K562 (cell line): ENCODE results near the gene PTH2. TPM values are rescaled to one million over a fixed set of nuclear protein-coding genes. Genes with fewer than 3 reads are reported as not detected.

ENCODE experiments used
- BCOR ChIP-seq: fragments of 450-650 bp; IDR thresholded peaks from 2 replicates; pipeline ENCODE4 v1.6.1; 2016
- BRD9 ChIP-seq: fragments of 450-650 bp; IDR thresholded peaks from 2 replicates; pipeline ENCODE4 v1.6.1; 2018; ENCODE audit warnings: low read depth; ENCODE audit not compliant: partially characterized antibody
- CSDE1 ChIP-seq, 2 experiments: fragments of 450-650 bp; IDR thresholded peaks; 2 replicates each; pipeline ENCODE4 v1.6.1; 2016; ENCODE audit warnings: mild to moderate bottlenecking in 1 of 2
- ETV1 ChIP-seq: fragments of 450-650 bp; conservative IDR thresholded peaks from 2 replicates; pipeline ENCODE4 v1.6.1; 2016; ENCODE audit warnings: missing genetic modification characterization, control low read depth, low read depth, missing compliant biosample characterization
- FOXK1 ChIP-seq: sonication (generic); formaldehyde crosslinking; IDR thresholded peaks from 2 replicates; pipeline ENCODE4 v1.8.0; 2022; ENCODE audit warnings: missing genetic modification reagents, mild to moderate bottlenecking, borderline replicate concordance
- HLTF ChIP-seq: fragments of 450-650 bp; IDR thresholded peaks from 2 replicates; pipeline ENCODE4 v1.6.1; 2016
- JUN ChIP-seq, 2 experiments: sonication (generic) in 1 of 2; formaldehyde crosslinking in 1 of 2; IDR thresholded peaks; 2 replicates each; pipeline versions ENCODE4 v1.6.1 to v1.8.0; 2012 to 2022; ENCODE audit warnings: borderline replicate concordance in 2 of 2, mild to moderate bottlenecking in 2 of 2, improper control_type of control experiment in 1 of 2, low read depth in 1 of 2, low read length in 1 of 2, missing genetic modification reagents in 1 of 2
- KDM1A ChIP-seq, 2 experiments: fragments of 450-650 bp; IDR thresholded peaks; 2 replicates each; pipeline ENCODE4 v1.6.1; 2016; ENCODE audit warnings: mild to moderate bottlenecking in 2 of 2
- L3MBTL2 ChIP-seq: fragments of 450-650 bp; IDR thresholded peaks from 2 replicates; pipeline ENCODE4 v1.6.1; 2016; ENCODE audit warnings: mild to moderate bottlenecking, moderate library complexity
- LARP7 ChIP-seq: fragments of 450-650 bp; IDR thresholded peaks from 2 replicates; pipeline ENCODE4 v1.6.1; 2016
- NCOA1 ChIP-seq: fragments of 450-650 bp; IDR thresholded peaks from 2 replicates; pipeline ENCODE4 v1.6.1; 2016; ENCODE audit warnings: low read depth
- NCOA4 ChIP-seq: fragments of 450-650 bp; IDR thresholded peaks from 2 replicates; pipeline ENCODE4 v1.6.1; 2018; ENCODE audit warnings: mild to moderate bottlenecking; ENCODE audit not compliant: partially characterized antibody
- OTX1 ChIP-seq: fragments of 450-650 bp; formaldehyde crosslinking; IDR thresholded peaks from 2 replicates; pipeline ENCODE4 v1.4.0; 2022; ENCODE audit warnings: mild to moderate bottlenecking
- PPARD ChIP-seq: fragments of 250-450 bp; sonication (Bioruptor Pico); IDR thresholded peaks from 2 replicates; pipeline ENCODE4 v1.8.0; 2022; ENCODE audit warnings: inconsistent platforms, mild to moderate bottlenecking, moderate library complexity
- RFX1 ChIP-seq: fragments of 450-650 bp; IDR thresholded peaks from 2 replicates; pipeline ENCODE4 v1.6.1; 2016; ENCODE audit warnings: mild to moderate bottlenecking, moderate library complexity
- SMARCA4 ChIP-seq: fragments of 450-650 bp; IDR thresholded peaks from 2 replicates; pipeline ENCODE4 v1.6.1; 2016
- TCFL5 ChIP-seq: fragments of 250-450 bp; sonication (Bioruptor Pico); conservative IDR thresholded peaks from 2 replicates; pipeline ENCODE4 v1.6.1; 2021; ENCODE audit warnings: mild to moderate bottlenecking, moderate library complexity, matching md5 sums
- polyA plus RNA-seq, 8 experiments: library from polyadenylated mRNA; depleted of rRNA in 4 of 8; stranded (reverse) in 5 of 8; unstranded in 3 of 8; fragments of >200 nt; fragmentation: Nextera tagmentation in 2 of 8; fragmentation: Illumina TruSeq in 1 of 8; extraction: Ambion mirVana in 2 of 8; extraction: Trizol in 1 of 8; gene quantifications; 2 replicates each; pipeline versions ENCODE4 v1.2.1 to v1.2.3, GENCODE V29; 2011 to 2014; ENCODE audit warnings: inconsistent platforms in 1 of 8, missing spikeins in 1 of 8
- total RNA-seq, 7 experiments: library from RNA; depleted of rRNA in 6 of 7; stranded (reverse); fragments of >200 nt in 6 of 7; fragmentation: Illumina TruSeq in 2 of 7; extraction: Trizol in 2 of 7; gene quantifications; 2 replicates each; pipeline versions ENCODE4 v1.2.1 to v1.2.3, GENCODE V29; 2011 to 2021; ENCODE audit warnings: low replicate concordance in 1 of 7
- TF ChIP-seq, protein P1 (sequence below): fragments of 450-650 bp; formaldehyde crosslinking; IDR thresholded peaks from 2 replicates; pipeline ENCODE4 v1.4.0; 2020; ENCODE audit warnings: mild to moderate bottlenecking, moderate library complexity
- TF ChIP-seq, protein P2 (sequence below): fragments of 450-650 bp; IDR thresholded peaks from 2 replicates; pipeline ENCODE4 v1.6.1; 2016
- TF ChIP-seq, protein P3 (sequence below), 2 experiments: fragments of 450-650 bp in 1 of 2; sonication (generic) in 1 of 2; formaldehyde crosslinking in 1 of 2; IDR thresholded peaks in 1 of 2; conservative IDR thresholded peaks in 1 of 2; 2 replicates each; pipeline versions ENCODE4 v1.6.1 to v1.8.1; 2016 to 2023; ENCODE audit warnings: mild to moderate bottlenecking in 2 of 2, moderate library complexity in 2 of 2, inconsistent platforms in 1 of 2, missing genetic modification reagents in 1 of 2
- TF ChIP-seq, protein P4 (sequence below): IDR thresholded peaks from 2 replicates; pipeline ENCODE4 v1.6.1; 2016; ENCODE audit warnings: missing genetic modification characterization, missing compliant biosample characterization
- TF ChIP-seq, protein P5 (sequence below): IDR thresholded peaks from 3 replicates; pipeline ENCODE4 v1.6.1; 2011; ENCODE audit warnings: borderline replicate concordance, mild to moderate bottlenecking; ENCODE audit not compliant: insufficient read length, insufficient read depth

Gene PTH2
- total and polyA plus RNA-seq, 9 of the 15 experiments (the other 6 are each of a cell fraction or from before 2014, with no cell fraction given), result 1.3 TPM; not detected in 8

DNA sequence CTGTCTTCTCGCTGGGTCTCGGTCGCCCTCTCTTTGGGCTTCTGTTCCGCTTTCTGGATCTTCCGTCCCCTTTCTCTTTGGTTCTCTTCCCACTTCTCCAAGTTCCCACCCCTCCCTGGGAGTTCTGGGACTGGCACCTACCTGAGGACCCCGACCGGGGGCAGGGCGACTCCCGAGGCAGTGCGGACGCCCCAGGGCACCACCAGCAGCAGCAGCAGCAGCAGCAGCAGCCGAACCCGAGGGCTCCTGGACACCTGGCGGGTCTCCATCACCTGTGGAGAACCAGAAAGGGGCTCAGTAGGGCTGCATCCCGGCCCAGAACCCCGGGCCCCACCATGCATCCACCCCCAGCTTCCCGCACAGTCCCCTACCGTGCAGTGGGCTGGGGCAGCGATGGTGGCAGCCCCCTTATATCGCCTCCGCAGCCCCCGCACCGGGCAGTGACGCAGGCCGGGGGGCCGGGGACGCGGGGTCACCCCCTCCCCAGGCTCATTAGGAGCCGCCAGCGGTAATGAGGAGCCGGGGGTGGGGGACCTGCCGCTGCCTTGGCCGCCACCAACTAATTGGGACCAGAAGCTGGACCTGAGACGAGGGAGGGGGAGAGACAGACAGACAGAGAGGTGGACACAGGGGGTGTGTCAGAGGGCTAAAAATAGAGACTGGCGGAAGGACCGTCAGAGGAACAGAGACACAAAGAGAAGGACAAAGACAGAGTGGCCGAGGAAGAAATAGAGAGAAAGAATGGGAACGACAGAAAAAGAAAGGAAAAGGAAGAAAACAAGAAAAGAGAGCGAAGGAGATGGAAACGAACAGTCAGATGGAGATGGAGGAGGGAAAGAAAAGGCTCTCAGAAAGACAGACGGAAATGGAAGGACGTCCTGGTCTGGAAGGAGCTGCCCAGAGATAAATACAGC, at the start of gene PTH2 (continued):
- TF ChIP-seq, protein P1, sequence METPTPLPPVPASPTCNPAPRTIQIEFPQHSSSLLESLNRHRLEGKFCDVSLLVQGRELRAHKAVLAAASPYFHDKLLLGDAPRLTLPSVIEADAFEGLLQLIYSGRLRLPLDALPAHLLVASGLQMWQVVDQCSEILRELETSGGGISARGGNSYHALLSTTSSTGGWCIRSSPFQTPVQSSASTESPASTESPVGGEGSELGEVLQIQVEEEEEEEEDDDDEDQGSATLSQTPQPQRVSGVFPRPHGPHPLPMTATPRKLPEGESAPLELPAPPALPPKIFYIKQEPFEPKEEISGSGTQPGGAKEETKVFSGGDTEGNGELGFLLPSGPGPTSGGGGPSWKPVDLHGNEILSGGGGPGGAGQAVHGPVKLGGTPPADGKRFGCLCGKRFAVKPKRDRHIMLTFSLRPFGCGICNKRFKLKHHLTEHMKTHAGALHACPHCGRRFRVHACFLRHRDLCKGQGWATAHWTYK (CRISPR knock-in tag), result no peak
- TF ChIP-seq ETV1 (tag) (peak; percentile 22; the same call in 1 of the 2 replicates), JUN (IDR thresholded peaks at IDR 0.05; ENCODE audit: borderline replicate concordance, low read depth, low read length) (0 out of 2 replicates have a peak, but pooled peaks have one; percentile 6), JUN (CRISPR knock-in tag; IDR thresholded peaks at IDR 0.05; ENCODE audit: borderline replicate concordance) (no peak), OTX1 (0 out of 2 replicates have a peak, but pooled peaks have one; percentile 50), NCOA1 (peak; percentile 43; the same call in 1 of the 2 replicates), LARP7 (peak; percentile 74; the same call in 1 of the 2 replicates), HLTF (0 out of 2 replicates have a peak, but pooled peaks have one; percentile 77), L3MBTL2 (no peak), PPARD (CRISPR knock-in tag) (no peak), SMARCA4 (peak; percentile 59; the same call in 1 of the 2 replicates), BRD9 (peak; percentile 36), NCOA4 (peak; percentile 19), FOXK1 (no peak), CSDE1 (IDR thresholded peaks at IDR 0.05) (0 out of 4 replicates have a peak, but pooled peaks of 1 of the 2 experiments have one; percentile 5), RFX1 (no peak), BCOR (peak; percentile 73), TCFL5 (no peak), KDM1A (IDR thresholded peaks at IDR 0.05) (peak in 1 of 2 experiments; percentile 30; a peak in 1 of 4 replicates)
- TF ChIP-seq, protein P2, sequence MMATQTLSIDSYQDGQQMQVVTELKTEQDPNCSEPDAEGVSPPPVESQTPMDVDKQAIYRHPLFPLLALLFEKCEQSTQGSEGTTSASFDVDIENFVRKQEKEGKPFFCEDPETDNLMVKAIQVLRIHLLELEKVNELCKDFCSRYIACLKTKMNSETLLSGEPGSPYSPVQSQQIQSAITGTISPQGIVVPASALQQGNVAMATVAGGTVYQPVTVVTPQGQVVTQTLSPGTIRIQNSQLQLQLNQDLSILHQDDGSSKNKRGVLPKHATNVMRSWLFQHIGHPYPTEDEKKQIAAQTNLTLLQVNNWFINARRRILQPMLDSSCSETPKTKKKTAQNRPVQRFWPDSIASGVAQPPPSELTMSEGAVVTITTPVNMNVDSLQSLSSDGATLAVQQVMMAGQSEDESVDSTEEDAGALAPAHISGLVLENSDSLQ, result peak; percentile 27; the same call in 1 of the 2 replicates
- TF ChIP-seq, protein P3, sequence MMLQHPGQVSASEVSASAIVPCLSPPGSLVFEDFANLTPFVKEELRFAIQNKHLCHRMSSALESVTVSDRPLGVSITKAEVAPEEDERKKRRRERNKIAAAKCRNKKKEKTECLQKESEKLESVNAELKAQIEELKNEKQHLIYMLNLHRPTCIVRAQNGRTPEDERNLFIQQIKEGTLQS (IDR thresholded peaks at IDR 0.05), result peak; percentile 42; the same call in 1 of the 2 replicates
- TF ChIP-seq, protein P3 (CRISPR knock-in tag; conservative IDR thresholded peaks at IDR 0.05), result no peak
- TF ChIP-seq, protein P4, sequence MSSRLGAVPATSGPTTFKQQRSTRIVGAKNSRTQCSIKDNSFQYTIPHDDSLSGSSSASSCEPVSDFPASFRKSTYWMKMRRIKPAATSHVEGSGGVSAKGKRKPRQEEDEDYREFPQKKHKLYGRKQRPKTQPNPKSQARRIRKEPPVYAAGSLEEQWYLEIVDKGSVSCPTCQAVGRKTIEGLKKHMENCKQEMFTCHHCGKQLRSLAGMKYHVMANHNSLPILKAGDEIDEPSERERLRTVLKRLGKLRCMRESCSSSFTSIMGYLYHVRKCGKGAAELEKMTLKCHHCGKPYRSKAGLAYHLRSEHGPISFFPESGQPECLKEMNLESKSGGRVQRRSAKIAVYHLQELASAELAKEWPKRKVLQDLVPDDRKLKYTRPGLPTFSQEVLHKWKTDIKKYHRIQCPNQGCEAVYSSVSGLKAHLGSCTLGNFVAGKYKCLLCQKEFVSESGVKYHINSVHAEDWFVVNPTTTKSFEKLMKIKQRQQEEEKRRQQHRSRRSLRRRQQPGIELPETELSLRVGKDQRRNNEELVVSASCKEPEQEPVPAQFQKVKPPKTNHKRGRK (tag), result peak; percentile 93
- TF ChIP-seq, protein P5, sequence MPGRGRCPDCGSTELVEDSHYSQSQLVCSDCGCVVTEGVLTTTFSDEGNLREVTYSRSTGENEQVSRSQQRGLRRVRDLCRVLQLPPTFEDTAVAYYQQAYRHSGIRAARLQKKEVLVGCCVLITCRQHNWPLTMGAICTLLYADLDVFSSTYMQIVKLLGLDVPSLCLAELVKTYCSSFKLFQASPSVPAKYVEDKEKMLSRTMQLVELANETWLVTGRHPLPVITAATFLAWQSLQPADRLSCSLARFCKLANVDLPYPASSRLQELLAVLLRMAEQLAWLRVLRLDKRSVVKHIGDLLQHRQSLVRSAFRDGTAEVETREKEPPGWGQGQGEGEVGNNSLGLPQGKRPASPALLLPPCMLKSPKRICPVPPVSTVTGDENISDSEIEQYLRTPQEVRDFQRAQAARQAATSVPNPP, result no peak
